Breast epithelium (tissue), 4 donors: Measurements from ENCODE around the gene PSORS1C1. TPM values are rescaled to one million over a fixed set of nuclear protein-coding genes. Genes with fewer than 3 reads are reported as not detected.

Experiments
- DNase-seq, 2 donors: peaks; one replicate each; pipeline ENCODE4 v3.0.0-alpha.2; 2019; ENCODE audit warnings: low spot score in 2 of 2
- H3K27ac ChIP-seq, 2 donors: fragments of 200-600 bp; sonication (generic) in 1 of 2; one replicate each; pipeline ENCODE4 v1.5.1; 2016 to 2019; ENCODE audit warnings: mild to moderate bottlenecking in 1 of 2
- H3K27me3 ChIP-seq, 2 donors: fragments of 200-600 bp; sonication (generic) in 1 of 2; one replicate each; pipeline versions ENCODE4 v1.5.1 to v1.6.0; 2017 to 2019; ENCODE audit warnings: control low read depth in 1 of 2, mild to moderate bottlenecking in 1 of 2
- H3K36me3 ChIP-seq: fragments of 200-600 bp; one replicate; pipeline ENCODE4 v1.5.1; 2019
- H3K4me1 ChIP-seq, 2 donors: fragments of 200-600 bp; sonication (generic); one replicate each; pipeline ENCODE4 v1.5.1; 2016 to 2019; ENCODE audit warnings: control low read depth in 1 of 2
- H3K4me3 ChIP-seq, 3 donors: fragments of 200-600 bp; sonication (generic); 1 replicate in 2 of 3; 2 replicates in 1 of 3; pipeline ENCODE4 v1.5.1; 2016 to 2019; ENCODE audit warnings: mild to moderate bottlenecking in 3 of 3, moderate library complexity in 2 of 3
- H3K9me3 ChIP-seq, 2 donors: fragments of 200-600 bp; sonication (generic) in 1 of 2; one replicate each; pipeline ENCODE4 v1.5.1; 2016 to 2019; ENCODE audit warnings: control low read depth in 1 of 2
- CTCF ChIP-seq, 3 donors: fragments of 450-650 bp; IDR thresholded peaks; one replicate each; pipeline ENCODE4 v1.5.1; 2016 to 2017; ENCODE audit warnings: antibody characterized with exemption in 3 of 3, mild to moderate bottlenecking in 3 of 3, moderate library complexity in 3 of 3
- POLR2A ChIP-seq: fragments of 450-650 bp; IDR thresholded peaks from one replicate; pipeline ENCODE4 v1.6.1; 2016; ENCODE audit warnings: antibody characterized with exemption, mild to moderate bottlenecking, moderate library complexity
- POLR2AphosphoS5 ChIP-seq, 3 donors: sonication (generic); formaldehyde crosslinking; IDR thresholded peaks; one replicate each; pipeline ENCODE4 v1.6.1; 2017; ENCODE audit warnings: antibody characterized with exemption in 3 of 3
- intact Hi-C: fragments of 100-400 bp; cut with DNase I; formaldehyde crosslinking; loops from one replicate; pipeline ENCODE4 v1.15.1; 2023; ENCODE audit warnings: low total_unique reads
- total RNA-seq, 3 donors: library from RNA; depleted of rRNA; stranded (reverse); fragments of >200 nt; gene quantifications; one replicate each; pipeline ENCODE4 v1.1.0, GENCODE V29; 2016

The PSORS1C1 gene
- total RNA-seq, 3 donors from 2014 or later = 0.48 to 2.0 (median 1.9) TPM

DNA sequence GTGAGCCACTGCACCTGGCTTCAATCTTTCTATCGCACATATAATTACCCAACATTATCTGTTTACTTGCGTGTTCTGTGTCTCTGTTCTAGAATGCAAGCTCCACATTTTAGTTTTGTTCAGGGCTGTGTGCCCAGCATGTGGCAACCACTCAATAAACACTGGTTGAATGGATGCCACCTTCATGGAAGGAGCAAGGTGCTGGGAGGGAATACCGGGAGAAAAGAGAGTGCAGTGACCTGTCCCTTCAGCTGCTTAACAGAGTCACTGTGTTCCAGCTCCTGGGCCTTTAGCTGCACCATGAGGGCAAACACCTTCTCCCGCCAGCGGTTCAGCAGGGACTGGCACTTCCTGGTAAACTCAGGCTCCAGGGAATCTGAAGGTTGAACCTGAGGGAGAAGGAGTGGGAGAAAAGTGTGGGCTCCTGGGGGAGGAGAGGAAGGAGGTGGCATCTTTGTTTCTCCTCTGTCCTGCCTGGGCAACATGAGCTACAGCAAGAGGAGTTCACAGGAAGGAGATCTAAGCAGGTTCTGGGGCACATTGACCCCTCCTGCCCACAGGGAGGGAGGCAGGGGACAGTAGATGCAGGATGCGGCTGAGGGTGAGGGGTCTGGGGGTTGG, 35.3 kb downstream of the PSORS1C1 start:
- TF ChIP-seq POLR2AphosphoS5 (IDR thresholded peaks at IDR 0.05) = no peak
- TF ChIP-seq POLR2A = no peak
- TF ChIP-seq CTCF (IDR thresholded peaks at IDR 0.05) = no peak
- intact Hi-C loops = no loop called here
- Histone ChIP-seq H3K27ac (no peak overlapping the region), H3K4me1 (no peaks in the 10 kb centered on the region), H3K27me3 (no peaks in the 10 kb centered on the region), H3K9me3 (no peaks in the 10 kb centered on the region), H3K4me3 (no peak overlapping the region), H3K36me3 (no peaks in the 10 kb centered on the region)
- no peak for DNase-seq

- no peak for TF ChIP-seq POLR2A
- no peak for TF ChIP-seq POLR2AphosphoS5 (IDR thresholded peaks at IDR 0.05)
- no peak for TF ChIP-seq CTCF (IDR thresholded peaks at IDR 0.05)
- intact Hi-C loops = no loop called here
- Histone ChIP-seq H3K4me1 (peaks cover 0 to 5% of the 10 kb centered on the region in 2 donors), H3K36me3 (no peaks in the 10 kb centered on the region), H3K4me3 (no peak overlapping the region), H3K27ac (no peak overlapping the region), H3K27me3 (no peaks in the 10 kb centered on the region), H3K9me3 (no peaks in the 10 kb centered on the region)
- no peak for DNase-seq
Measured at GRCh38 chr6:31152781-31153180, 38.2 kb downstream of the PSORS1C1 start.

GRCh38 chr6:31154436-31154835, 39.8 kb downstream of the PSORS1C1 start:
- Histone ChIP-seq H3K4me3 (no peak overlapping the region), H3K9me3 (no peaks in the 10 kb centered on the region), H3K4me1 (peaks cover 0 to 10% of the 10 kb centered on the region in 2 donors), H3K27ac (no peak overlapping the region), H3K36me3 (no peaks in the 10 kb centered on the region), H3K27me3 (no peaks in the 10 kb centered on the region)
- intact Hi-C loops = no loop called here
- TF ChIP-seq CTCF (IDR thresholded peaks at IDR 0.05) = no peak
- no peak for TF ChIP-seq POLR2AphosphoS5 (IDR thresholded peaks at IDR 0.05)
- TF ChIP-seq POLR2A = no peak
- no peak for DNase-seq

DNA sequence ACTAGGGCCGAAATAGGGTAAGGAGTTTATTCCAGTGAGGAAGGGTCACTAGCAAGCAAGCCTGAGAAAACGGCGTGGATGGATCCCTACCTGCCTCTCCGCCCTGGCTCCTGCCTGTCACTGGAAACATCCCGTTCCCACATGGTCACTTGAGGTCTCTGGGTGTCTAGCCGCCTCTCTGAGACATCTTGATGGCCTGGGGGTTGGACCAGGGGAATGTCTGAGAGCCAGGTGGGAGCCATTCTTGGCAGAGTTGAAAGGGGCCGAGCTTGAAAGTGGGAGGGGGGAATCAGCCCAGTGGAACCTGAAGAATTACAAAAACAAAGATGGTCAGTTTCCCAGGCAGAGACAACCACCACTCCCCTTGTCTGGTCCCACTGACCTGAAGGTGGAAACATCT, 42.0 kb downstream of the PSORS1C1 start:
- Histone ChIP-seq H3K27ac (no peak overlapping the region), H3K4me1 (peaks cover 0 to 10% of the 10 kb centered on the region in 2 donors), H3K4me3 (no peak overlapping the region), H3K27me3 (no peaks in the 10 kb centered on the region), H3K9me3 (no peaks in the 10 kb centered on the region), H3K36me3 (no peaks in the 10 kb centered on the region)
- intact Hi-C loops = no loop called here
- TF ChIP-seq POLR2A (no peak), POLR2AphosphoS5 (IDR thresholded peaks at IDR 0.05) (no peak), CTCF (IDR thresholded peaks at IDR 0.05) (no peak)
- DNase-seq = no peak

- Histone ChIP-seq H3K4me1 (peaks cover 0 to 10% of the 10 kb centered on the region in 2 donors), H3K27me3 (no peaks in the 10 kb centered on the region), H3K27ac (peak within 1 kb of the TSS; percentile 88 to 90), H3K9me3 (no peaks in the 10 kb centered on the region), H3K4me3 (peak within 1 kb of the TSS; percentile 57 to 85 (median 72)), H3K36me3 (no peaks in the 10 kb centered on the region)
- no peak for TF ChIP-seq POLR2A
- no peak for TF ChIP-seq CTCF (IDR thresholded peaks at IDR 0.05)
- TF ChIP-seq POLR2AphosphoS5 (IDR thresholded peaks at IDR 0.05) = no peak
- intact Hi-C loops = no loop called here
- no peak for DNase-seq
Measured at GRCh38 chr6:31157513-31158139, 43.0 kb downstream of the PSORS1C1 start, which contains the start of gene CCHCR1. Gene CCHCR1, minus strand, starts transcription at chr6:31157802. Its CDS starts 202 bp downstream, at chr6:31157600.
